Spinal cord (tissue), 10 donors: ENCODE results near the gene LAMA4. TPM values are rescaled to one million over a fixed set of nuclear protein-coding genes. Genes with fewer than 3 reads are reported as not detected.

Experiments used
- DNase-seq, 6 donors: peaks; one replicate each; pipeline versions ENCODE4 v3.0.0 to v3.0.0-alpha.2; 2013 to 2015; ENCODE audit warnings: low spot score in 6 of 6, low read depth in 4 of 6
- H3K27ac ChIP-seq: one replicate; pipeline ENCODE4 v1.5.1; 2013; ENCODE audit warnings: low read depth, low read length, control low read depth
- H3K27me3 ChIP-seq: one replicate; pipeline ENCODE4 v1.6.1; 2013; ENCODE audit warnings: low read length; ENCODE audit not compliant: control insufficient read depth, insufficient read depth
- H3K36me3 ChIP-seq: one replicate; pipeline ENCODE4 v1.6.1; 2013; ENCODE audit warnings: low read length; ENCODE audit not compliant: control insufficient read depth, insufficient read depth
- H3K4me1 ChIP-seq: one replicate; pipeline ENCODE4 v1.6.1; 2013; ENCODE audit warnings: low read length; ENCODE audit not compliant: control insufficient read depth, insufficient read depth
- H3K4me3 ChIP-seq: one replicate; pipeline ENCODE4 v1.5.1; 2013; ENCODE audit warnings: low read depth, low read length, control low read depth
- H3K9me3 ChIP-seq: one replicate; pipeline ENCODE4 v1.6.1; 2013; ENCODE audit warnings: low read length; ENCODE audit not compliant: control insufficient read depth, insufficient read depth
- WGBS: methylation state at CpG from one replicate; pipeline ENCODE4 v1.1.5; 2013; ENCODE audit warnings: missing lambda C conversion rate; ENCODE audit not compliant: insufficient coverage; 5-methylcytosine and 5-hydroxymethylcytosine counted together
- polyA plus RNA-seq, 2 donors: library from polyadenylated mRNA; unstranded; fragments of 120-200 nt; gene quantifications; one replicate each; pipeline ENCODE4 v1.2.1, GENCODE V29; 2013; ENCODE audit not compliant: insufficient read length in 2 of 2
- small RNA-seq: library from RNA; depleted of rRNA; stranded (forward); fragments of <200 nt; gene quantifications from one replicate; pipeline ENCODE3, GENCODE V24; 2014; ENCODE audit warnings: low replicate concordance
- total RNA-seq, 2 donors: library from RNA; depleted of rRNA in 1 of 2; stranded (reverse); fragments of 120-200 nt in 1 of 2; fragments of >200 nt in 1 of 2; gene quantifications; one replicate each; pipeline versions ENCODE4 v1.2.3 to v1.2.4, GENCODE V29; 2013 to 2014
- donor health status: healthy.

LAMA4 gene
- total and polyA plus RNA-seq, 4 donors = 60.5 to 317 (median 115) TPM

- 80% methylated on average over 1 of the region's 4 CpGs for WGBS
- Histone ChIP-seq H3K27ac (no peak overlapping the region), H3K36me3 (no peaks in the 10 kb centered on the region), H3K27me3 (no peaks in the 10 kb centered on the region), H3K4me3 (no peak overlapping the region), H3K4me1 (no peaks in the 10 kb centered on the region), H3K9me3 (no peaks in the 10 kb centered on the region)
- no peak for DNase-seq
Measured at GRCh38 chr6:112061605-112062004, 192.8 kb downstream of the LAMA4 start.

Small RNAs within 50 kb of the gene (small RNA-seq; reads per million reads assigned to genes)
- gene RNU6-1226P = 0.06 reads per million

Other genes with a start within 250 kb of the LAMA4 start
- gene CCN6, start 200.5 kb downstream of the LAMA4 start, total RNA-seq = not detected
- under 1 TPM; 0.57 to 0.69 TPM for gene CCN6, start 200.5 kb downstream of the LAMA4 start, polyA plus RNA-seq
- 10 to 100 TPM; 37.4 to 55.0 TPM for gene TUBE1, start 167.1 kb downstream of the LAMA4 start, total RNA-seq
- 10 to 100 TPM; 51.5 to 58.1 TPM for gene TUBE1, start 167.1 kb downstream of the LAMA4 start, polyA plus RNA-seq
- gene FAM229B, start 167.0 kb downstream of the LAMA4 start, total RNA-seq = 100 to 1,000 TPM in 1 of 2 donors, 10 to 100 TPM in 1; 44.2 to 102 TPM
- gene FAM229B, start 167.0 kb downstream of the LAMA4 start, polyA plus RNA-seq = 10 to 100 TPM; 83.0 to 90.5 TPM
- gene RFPL4B, start 92.8 kb upstream of the LAMA4 start, total RNA-seq = under 1 TPM; 0.28 to 0.50 TPM
- gene RFPL4B, start 92.8 kb upstream of the LAMA4 start, polyA plus RNA-seq = under 1 TPM in 1 of 2 donors, not detected in 1; 0.20 TPM